ENCODE measurements around the gene IL23A. TPM values are rescaled to one million over a fixed set of nuclear protein-coding genes. Genes with fewer than 3 reads are reported as not detected.

The IL23A gene
- total and polyA plus RNA-seq, 2 of the 13 experiments (the other 11 are each of a cell fraction or from before 2014, with no cell fraction given): 0.33 to 0.35 TPM

DNA sequence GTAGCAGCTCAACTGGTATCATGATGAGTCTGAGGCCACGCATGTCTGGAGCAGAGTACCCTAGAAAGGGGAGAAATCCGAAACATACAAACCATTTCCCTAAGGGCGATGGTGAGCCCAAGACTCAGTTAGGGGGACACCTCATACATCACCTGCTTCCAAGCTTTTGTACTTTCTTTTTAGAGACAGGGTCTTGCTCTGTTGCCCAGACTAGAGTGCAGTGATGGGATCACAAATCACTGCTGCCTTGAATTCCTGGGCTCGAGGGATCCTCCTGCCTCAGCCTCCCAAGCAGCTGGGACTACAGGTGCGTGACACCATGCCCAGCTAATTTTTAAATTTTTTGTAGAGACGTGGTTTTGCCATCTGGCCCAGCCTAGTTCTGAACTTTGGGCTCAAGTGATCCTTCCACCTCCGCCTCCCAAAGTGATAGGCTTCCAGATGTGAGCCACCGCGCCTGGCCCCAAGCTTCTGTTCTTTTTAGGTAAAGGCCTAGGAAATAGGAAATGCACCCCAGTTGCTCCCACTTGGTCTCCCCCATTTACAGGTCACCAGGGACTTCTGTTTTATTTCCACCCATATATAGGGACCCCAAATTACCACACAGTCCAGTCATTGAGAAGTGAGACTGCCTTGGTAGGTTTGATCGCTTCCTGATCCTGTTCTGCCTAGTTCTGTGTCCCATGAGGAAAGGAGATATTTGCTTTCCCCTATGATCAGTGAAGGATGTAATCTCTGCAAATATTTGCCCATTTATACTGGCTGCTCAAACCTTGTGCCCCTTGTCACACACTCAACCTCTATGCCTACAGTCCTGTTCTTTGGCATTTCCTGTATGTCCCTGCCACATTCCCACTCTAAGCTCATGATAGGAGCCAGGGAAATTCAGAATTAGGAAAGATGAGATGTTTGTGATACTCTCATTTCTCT is 23.7 kb downstream of the IL23A start, which contains the start of gene APOF (continued):
- TF ChIP-seq, protein P1, sequence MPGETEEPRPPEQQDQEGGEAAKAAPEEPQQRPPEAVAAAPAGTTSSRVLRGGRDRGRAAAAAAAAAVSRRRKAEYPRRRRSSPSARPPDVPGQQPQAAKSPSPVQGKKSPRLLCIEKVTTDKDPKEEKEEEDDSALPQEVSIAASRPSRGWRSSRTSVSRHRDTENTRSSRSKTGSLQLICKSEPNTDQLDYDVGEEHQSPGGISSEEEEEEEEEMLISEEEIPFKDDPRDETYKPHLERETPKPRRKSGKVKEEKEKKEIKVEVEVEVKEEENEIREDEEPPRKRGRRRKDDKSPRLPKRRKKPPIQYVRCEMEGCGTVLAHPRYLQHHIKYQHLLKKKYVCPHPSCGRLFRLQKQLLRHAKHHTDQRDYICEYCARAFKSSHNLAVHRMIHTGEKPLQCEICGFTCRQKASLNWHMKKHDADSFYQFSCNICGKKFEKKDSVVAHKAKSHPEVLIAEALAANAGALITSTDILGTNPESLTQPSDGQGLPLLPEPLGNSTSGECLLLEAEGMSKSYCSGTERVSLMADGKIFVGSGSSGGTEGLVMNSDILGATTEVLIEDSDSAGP (CRISPR knock-in tag; IDR thresholded peaks at IDR 0.05; ENCODE audit: borderline replicate concordance): no peak; the same call in 1 of the 2 replicates
- TF ChIP-seq NR2F6 (IDR thresholded peaks at IDR 0.05) (peak; percentile 54), NR2F6 (CRISPR knock-in tag; IDR thresholded peaks at IDR 0.05) (peak; percentile 80), ARID2 (CRISPR knock-in tag; IDR thresholded peaks at IDR 0.05; ENCODE audit: borderline replicate concordance) (no peak), CEBPB (IDR thresholded peaks at IDR 0.05; ENCODE audit: borderline replicate concordance, low read depth, low read length) (no peak), ZNF136 (CRISPR knock-in tag; IDR thresholded peaks at IDR 0.05; ENCODE audit: low read depth) (no peak), MAF1 (CRISPR knock-in tag; IDR thresholded peaks at IDR 0.05; ENCODE audit: borderline replicate concordance) (no peak), ZNF839 (CRISPR knock-in tag; IDR thresholded peaks at IDR 0.05; ENCODE audit: borderline replicate concordance) (no peak), FOSL1 (CRISPR knock-in tag; IDR thresholded peaks at IDR 0.05; ENCODE audit: borderline replicate concordance) (no peak), ZNF768 (CRISPR knock-in tag; IDR thresholded peaks at IDR 0.05) (no peak), ZZZ3 (CRISPR knock-in tag; IDR thresholded peaks at IDR 0.05; ENCODE audit: borderline replicate concordance) (no peak), ZNF572 (CRISPR knock-in tag; IDR thresholded peaks at IDR 0.05) (0 out of 2 replicates have a peak, but pooled peaks have one; percentile 27), EHMT2 (IDR thresholded peaks at IDR 0.05; ENCODE audit: borderline replicate concordance, low read depth, low read length) (no peak)
- TF ChIP-seq, protein P2, sequence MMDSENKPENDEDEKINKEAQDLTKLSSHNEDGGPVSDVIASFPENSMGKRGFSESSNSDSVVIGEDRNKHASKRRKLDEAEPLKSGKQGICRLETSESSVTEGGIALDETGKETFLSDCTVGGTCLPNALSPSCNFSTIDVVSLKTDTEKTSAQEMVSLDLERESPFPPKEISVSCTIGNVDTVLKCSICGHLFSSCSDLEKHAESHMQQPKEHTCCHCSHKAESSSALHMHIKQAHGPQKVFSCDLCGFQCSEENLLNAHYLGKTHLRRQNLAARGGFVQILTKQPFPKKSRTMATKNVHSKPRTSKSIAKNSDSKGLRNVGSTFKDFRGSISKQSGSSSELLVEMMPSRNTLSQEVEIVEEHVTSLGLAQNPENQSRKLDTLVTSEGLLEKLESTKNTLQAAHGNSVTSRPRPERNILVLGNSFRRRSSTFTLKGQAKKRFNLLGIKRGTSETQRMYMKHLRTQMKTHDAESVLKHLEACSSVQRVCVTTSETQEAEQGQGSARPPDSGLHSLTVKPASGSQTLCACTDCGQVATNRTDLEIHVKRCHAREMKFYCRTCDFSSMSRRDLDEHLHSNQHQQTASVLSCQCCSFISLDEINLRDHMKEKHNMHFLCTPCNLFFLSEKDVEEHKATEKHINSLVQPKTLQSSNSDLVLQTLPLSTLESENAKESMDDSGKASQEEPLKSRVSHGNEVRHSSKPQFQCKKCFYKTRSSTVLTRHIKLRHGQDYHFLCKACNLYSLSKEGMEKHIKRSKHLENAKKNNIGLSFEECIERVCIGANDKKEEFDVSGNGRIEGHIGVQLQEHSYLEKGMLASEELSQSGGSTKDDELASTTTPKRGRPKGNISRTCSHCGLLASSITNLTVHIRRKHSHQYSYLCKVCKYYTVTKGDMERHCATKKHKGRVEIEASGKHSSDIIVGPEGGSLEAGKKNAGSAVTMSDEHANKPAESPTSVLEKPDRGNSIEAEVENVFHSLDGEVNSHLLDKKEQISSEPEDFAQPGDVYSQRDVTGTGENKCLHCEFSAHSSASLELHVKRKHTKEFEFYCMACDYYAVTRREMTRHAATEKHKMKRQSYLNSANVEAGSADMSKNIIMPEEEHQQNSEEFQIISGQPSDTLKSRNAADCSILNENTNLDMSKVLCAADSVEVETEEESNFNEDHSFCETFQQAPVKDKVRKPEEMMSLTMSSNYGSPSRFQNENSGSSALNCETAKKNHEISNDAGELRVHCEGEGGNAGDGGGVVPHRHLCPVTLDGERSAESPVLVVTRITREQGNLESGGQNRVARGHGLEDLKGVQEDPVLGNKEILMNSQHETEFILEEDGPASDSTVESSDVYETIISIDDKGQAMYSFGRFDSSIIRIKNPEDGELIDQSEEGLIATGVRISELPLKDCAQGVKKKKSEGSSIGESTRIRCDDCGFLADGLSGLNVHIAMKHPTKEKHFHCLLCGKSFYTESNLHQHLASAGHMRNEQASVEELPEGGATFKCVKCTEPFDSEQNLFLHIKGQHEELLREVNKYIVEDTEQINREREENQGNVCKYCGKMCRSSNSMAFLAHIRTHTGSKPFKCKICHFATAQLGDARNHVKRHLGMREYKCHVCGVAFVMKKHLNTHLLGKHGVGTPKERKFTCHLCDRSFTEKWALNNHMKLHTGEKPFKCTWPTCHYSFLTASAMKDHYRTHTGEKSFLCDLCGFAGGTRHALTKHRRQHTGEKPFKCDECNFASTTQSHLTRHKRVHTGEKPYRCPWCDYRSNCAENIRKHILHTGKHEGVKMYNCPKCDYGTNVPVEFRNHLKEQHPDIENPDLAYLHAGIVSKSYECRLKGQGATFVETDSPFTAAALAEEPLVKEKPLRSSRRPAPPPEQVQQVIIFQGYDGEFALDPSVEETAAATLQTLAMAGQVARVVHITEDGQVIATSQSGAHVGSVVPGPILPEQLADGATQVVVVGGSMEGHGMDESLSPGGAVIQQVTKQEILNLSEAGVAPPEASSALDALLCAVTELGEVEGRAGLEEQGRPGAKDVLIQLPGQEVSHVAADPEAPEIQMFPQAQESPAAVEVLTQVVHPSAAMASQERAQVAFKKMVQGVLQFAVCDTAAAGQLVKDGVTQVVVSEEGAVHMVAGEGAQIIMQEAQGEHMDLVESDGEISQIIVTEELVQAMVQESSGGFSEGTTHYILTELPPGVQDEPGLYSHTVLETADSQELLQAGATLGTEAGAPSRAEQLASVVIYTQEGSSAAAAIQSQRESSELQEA (CRISPR knock-in tag; IDR thresholded peaks at IDR 0.05; ENCODE audit: not compliant biosample characterization): no peak
- TF ChIP-seq, protein P3, sequence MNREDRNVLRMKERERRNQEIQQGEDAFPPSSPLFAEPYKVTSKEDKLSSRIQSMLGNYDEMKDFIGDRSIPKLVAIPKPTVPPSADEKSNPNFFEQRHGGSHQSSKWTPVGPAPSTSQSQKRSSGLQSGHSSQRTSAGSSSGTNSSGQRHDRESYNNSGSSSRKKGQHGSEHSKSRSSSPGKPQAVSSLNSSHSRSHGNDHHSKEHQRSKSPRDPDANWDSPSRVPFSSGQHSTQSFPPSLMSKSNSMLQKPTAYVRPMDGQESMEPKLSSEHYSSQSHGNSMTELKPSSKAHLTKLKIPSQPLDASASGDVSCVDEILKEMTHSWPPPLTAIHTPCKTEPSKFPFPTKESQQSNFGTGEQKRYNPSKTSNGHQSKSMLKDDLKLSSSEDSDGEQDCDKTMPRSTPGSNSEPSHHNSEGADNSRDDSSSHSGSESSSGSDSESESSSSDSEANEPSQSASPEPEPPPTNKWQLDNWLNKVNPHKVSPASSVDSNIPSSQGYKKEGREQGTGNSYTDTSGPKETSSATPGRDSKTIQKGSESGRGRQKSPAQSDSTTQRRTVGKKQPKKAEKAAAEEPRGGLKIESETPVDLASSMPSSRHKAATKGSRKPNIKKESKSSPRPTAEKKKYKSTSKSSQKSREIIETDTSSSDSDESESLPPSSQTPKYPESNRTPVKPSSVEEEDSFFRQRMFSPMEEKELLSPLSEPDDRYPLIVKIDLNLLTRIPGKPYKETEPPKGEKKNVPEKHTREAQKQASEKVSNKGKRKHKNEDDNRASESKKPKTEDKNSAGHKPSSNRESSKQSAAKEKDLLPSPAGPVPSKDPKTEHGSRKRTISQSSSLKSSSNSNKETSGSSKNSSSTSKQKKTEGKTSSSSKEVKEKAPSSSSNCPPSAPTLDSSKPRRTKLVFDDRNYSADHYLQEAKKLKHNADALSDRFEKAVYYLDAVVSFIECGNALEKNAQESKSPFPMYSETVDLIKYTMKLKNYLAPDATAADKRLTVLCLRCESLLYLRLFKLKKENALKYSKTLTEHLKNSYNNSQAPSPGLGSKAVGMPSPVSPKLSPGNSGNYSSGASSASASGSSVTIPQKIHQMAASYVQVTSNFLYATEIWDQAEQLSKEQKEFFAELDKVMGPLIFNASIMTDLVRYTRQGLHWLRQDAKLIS (CRISPR knock-in tag; IDR thresholded peaks at IDR 0.05): no peak

Data from HepG2 (cell line).